GM12891 (cell line): ENCODE results near the gene CCNL2.

Experiments used
- DNase-seq: peaks from one replicate; pipeline ENCODE4 v3.0.0; 2011; ENCODE audit warnings: low spot score; ENCODE audit not compliant: insufficient read length
- FAIRE-seq: peaks from 2 replicates; lab custom pipeline; 2011; peaks lifted over from hg19 to GRCh38; lab: Jason Lieb, UNC
- PAX5 ChIP-seq: IDR thresholded peaks from 2 replicates; pipeline ENCODE4 v1.6.1; 2011; ENCODE audit warnings: low read length, moderate library complexity, mild to moderate bottlenecking; ENCODE audit not compliant: insufficient read depth, severe bottlenecking
- POLR2A ChIP-seq: IDR thresholded peaks from 2 replicates; pipeline ENCODE4 v1.6.1; 2011; ENCODE audit warnings: low read depth, low read length, control low read depth
- POLR2AphosphoS5 ChIP-seq: IDR thresholded peaks from 2 replicates; pipeline ENCODE4 v1.6.1; 2011; ENCODE audit warnings: low read depth, low read length, control low read depth
- POU2F2 ChIP-seq: IDR thresholded peaks from 2 replicates; pipeline ENCODE4 v1.6.1; 2011; ENCODE audit warnings: low read depth, mild to moderate bottlenecking, control low read depth, low read length, moderate library complexity
- SPI1 ChIP-seq: IDR thresholded peaks from 2 replicates; pipeline ENCODE4 v1.6.1; 2011; ENCODE audit warnings: low read depth, low read length, control low read depth
- TAF1 ChIP-seq: IDR thresholded peaks from 2 replicates; pipeline ENCODE4 v1.6.1; 2011; ENCODE audit warnings: low read depth, low read length, control low read depth

CCNL2 gene

DNA sequence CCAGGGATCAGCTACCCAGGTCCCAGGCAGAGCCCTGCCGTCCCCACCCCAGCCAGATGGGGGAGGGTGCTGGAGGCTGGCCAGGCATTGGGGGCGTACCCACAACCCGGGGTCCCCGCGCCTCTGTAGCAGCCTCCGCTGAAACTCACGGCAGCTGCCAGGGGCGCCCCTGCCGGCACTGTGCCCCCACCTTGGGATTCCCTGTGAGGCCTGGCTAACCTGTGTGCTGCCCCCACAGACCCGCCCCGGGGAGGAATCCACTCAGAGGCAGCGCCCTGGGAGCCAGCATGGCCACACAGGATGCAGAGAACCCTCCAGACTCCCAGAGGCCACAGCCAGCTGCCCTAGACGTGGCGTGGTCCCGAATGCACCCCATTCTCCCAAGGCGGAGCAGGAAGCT, 53.8 kb downstream of the CCNL2 start:
- FAIRE-seq (no peak), DNase-seq (no peak)
- TF ChIP-seq SPI1 (no peak), POLR2AphosphoS5 (no peak), TAF1 (no peak), POLR2A (no peak), POU2F2 (no peak), PAX5 (no peak)

DNA sequence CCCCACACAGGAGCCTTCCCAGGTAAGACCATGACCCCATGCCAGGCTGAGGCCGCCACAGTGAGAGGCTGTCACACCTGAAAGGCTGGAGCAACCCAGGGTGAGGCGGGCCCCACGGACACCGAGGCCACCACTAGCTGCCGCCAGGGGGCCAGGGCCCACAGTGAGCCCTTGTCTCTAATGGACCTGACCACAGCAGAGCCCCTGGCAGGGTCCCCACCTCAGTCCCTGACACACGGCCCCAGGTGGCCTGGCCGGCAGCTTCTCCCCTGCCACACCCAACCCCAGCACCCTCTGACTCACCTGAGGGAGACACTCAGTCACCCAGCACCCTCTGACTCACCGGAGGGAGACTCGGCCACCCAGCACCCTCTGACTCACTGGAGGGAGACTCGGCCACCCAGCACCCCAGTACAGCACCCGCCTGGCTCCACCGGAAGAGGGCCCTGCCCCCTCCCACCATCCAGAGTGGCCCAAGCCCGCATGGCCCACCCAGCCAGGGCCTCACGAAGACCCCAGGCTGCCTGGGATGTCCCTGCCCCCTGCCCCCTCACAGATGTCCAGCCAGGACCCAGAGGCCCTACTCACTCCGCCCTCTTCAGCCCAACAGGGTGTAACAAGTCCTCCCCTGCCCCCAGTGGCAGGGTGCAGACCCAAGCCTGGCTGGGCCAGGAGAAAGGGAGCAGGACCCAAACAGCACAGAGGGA, 54.3 kb downstream of the CCNL2 start:
- DNase-seq, result no peak
- FAIRE-seq, result no peak
- TF ChIP-seq PAX5 (no peak), POLR2A (no peak), TAF1 (no peak), SPI1 (no peak), POU2F2 (no peak), POLR2AphosphoS5 (no peak)

DNA sequence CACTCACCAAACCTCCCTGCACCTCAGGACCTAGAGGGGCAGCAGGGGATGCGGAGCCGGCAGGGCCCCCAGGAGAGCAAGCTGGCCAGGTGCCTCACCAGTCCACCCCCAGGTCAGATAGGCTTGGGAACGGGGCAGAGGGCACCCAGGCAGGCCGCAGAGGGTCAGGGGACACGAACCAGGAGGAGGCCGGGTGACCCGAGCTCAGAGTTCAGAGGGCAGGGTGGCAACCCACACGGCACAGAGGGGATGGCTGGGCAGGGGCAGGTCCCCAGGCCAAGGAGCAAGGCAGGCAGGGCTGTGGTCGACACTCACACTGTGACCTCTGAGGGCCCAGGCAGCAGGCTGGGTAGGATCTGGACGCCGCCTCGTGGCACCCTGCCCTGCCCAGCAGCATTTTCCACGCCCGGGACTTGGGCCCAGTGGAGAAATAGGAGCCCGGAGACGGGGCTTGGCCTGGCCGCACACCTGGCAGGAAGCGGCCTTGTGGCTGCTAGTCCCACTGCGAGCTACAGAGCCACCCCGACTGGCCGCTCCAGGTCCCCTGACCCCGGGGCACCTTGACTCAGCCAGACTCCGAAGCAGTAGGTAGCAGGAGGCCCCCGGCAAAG, 55.2 kb downstream of the CCNL2 start:
- TF ChIP-seq POLR2A (no peak), SPI1 (no peak), TAF1 (no peak), POU2F2 (no peak), POLR2AphosphoS5 (no peak), PAX5 (no peak)
- FAIRE-seq, result no peak
- no peak for DNase-seq

DNA sequence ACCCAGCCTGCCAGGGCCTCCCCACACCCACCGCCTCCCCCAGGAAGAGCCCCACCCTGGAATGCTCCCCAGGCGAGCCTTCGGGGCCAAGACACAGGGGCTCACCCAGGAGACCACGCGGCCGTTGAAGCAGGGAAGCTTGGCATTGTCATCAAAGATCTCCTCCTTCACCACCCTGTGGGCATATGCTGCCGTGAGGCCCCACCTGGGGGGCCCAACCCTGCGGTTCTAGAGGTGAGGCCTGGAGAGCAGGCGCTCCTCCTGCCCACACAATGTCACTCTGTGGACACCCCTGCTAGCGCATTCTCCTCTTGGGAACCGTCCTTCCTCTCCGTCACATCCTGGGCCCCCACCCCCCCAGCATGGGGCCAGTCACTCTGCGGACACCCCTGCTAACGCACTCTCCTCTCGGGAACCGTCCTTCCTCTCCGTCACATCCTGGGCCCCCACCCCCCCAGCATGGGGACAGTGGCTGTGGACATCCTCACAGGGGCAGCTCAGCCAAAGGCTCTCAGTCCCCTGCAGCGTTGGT, 56.5 kb downstream of the CCNL2 start:
- FAIRE-seq (no peak), DNase-seq (no peak)
- TF ChIP-seq POLR2A, result no peak
- TF ChIP-seq POLR2AphosphoS5, result no peak
- no peak for TF ChIP-seq TAF1
- no peak for TF ChIP-seq SPI1
- TF ChIP-seq PAX5, result no peak
- no peak for TF ChIP-seq POU2F2

DNA sequence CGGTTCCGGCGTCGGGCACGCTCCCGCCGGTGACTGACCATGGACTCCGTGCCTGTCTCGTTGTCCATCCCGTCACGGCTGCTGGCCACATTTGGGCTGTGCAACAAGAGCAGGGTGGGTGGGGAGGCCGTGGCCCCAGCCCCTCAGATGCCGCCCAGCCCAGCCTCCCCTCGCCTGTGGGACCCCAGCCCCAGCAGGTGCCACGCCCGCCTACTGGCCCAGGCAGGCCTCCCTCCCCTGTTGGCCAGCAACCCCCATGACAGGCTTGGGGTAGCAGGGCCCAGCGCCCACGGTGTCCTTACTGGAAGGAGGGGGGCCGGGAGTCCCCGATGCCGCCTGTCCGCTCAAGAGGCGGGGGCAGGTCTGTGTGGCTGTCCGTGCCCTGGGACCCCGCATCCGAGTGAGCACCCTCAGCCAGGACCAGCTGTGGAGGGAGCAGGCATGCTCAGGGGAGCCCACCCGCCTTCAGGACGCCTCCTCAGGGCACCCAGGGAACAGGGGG, 57.0 kb downstream of the CCNL2 start:
- FAIRE-seq (no peak), DNase-seq (no peak)
- no peak for TF ChIP-seq POLR2A
- no peak for TF ChIP-seq POLR2AphosphoS5
- no peak for TF ChIP-seq PAX5
- TF ChIP-seq TAF1, result no peak

DNA sequence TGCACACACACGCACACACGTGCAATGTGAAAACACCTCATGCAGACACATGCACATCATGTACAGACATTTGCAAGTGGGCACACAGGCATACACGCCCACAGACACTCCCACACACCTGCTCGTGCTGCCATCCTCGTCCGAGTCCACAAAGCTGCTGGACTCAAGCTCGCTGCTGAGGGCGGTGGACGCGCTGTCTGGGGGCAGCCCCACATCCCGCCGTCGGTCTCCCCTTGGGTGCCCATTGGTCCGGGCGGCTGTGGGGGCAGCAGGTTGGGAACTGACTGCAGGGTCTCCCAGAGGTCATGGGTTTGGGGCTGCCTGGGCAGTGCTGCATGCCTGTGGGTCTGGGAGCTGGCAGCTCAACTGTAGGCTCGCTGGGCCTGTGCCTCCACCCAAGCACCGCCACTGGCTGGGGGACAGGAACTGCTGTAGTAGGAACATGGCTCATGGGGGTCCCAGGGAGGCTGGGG, 57.5 kb downstream of the CCNL2 start:
- no peak for TF ChIP-seq POU2F2
- no peak for TF ChIP-seq POLR2AphosphoS5
- no peak for TF ChIP-seq PAX5
- TF ChIP-seq TAF1, result no peak
- no peak for TF ChIP-seq POLR2A
- TF ChIP-seq SPI1, result no peak
- no peak for FAIRE-seq

DNA sequence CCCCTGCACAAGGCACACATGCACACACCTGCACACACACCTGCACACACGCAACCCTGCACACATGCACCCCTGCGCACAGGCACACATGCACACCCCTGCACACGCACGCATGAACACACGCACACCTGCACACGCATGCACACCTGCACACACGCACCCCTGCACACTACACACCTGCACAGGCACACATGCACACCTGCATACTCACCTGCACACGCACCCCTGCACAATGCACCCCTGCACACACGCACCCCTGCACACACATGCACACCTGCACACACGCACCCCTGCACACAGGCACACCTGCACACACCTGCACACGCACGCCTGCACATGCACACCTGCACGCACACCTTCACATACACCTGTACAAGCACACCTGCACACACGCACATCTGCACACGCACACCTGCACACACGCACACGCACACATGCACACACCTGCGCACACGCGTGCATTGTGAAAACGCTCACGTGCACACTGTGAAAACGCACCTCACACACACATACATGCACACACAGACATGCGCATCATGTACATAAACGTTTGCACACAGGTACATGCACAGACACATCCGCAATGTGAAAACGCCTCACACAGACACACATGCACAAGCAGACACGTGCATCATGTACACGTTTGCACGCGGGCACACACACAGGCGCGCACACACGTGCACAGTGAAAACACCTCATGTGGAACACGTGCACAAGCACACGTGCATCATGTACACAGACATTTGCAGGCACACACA, 58.2 kb downstream of the CCNL2 start:
- FAIRE-seq (peak; percentile 23), DNase-seq (no peak)
- TF ChIP-seq POLR2A (no peak), SPI1 (no peak), TAF1 (no peak), POLR2AphosphoS5 (no peak), POU2F2 (no peak; the same call in 1 of the 2 replicates), PAX5 (no peak)

More for the DNA sequence above, 57.5 kb downstream of the CCNL2 start:
- DNase-seq, result no peak

DNA sequence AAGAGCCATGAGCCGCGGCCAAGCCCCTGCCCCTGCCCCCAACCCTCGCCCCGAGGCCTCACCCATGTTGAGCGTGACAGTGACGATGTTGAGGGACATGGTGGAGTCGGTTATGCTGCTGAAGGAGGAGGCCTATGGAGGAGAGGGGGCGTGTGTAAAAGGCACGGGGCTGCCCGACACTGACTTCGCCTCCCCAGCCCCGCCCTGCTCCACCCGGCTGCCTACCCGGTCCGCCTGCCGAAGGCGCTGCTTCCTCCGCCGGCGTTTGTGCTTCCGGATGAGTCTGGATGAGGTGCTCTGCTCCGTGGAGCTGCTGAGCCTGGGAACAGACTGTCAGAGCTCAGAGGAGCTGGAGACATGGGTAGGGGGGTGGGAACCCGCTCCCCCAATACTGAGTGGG, 59.0 kb downstream of the CCNL2 start:
- TF ChIP-seq TAF1 (no peak), POLR2AphosphoS5 (no peak), POLR2A (no peak), SPI1 (no peak), POU2F2 (no peak), PAX5 (no peak)
- FAIRE-seq, result no peak
- no peak for DNase-seq

DNA sequence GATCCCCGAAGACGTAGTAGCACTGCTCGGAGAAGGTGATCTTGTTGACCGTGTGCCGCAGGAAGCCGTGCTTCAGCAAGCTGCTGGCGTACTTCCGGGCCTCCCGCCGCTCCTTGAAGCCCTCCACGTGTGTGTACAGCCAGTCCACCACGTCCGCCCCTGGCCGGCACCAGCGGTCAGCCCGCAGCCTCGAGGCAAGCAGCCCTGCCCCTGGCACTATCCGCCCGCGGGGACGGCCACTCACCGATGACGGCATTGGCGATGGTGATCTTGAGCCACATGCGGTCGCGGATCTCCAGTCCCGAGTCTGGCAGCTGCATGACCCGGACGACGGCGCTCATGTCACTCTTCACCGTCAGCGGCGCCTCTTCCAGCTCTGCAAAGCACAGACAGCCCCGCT, 60.9 kb downstream of the CCNL2 start:
- DNase-seq, result no peak
- no peak for FAIRE-seq
- no peak for TF ChIP-seq SPI1
- no peak for TF ChIP-seq PAX5
- no peak for TF ChIP-seq TAF1
- no peak for TF ChIP-seq POU2F2
- no peak for TF ChIP-seq POLR2AphosphoS5
- TF ChIP-seq POLR2A, result no peak
